ENCODE measurements around the gene CACNA1F. TPM values are rescaled to one million over a fixed set of nuclear protein-coding genes. Genes with fewer than 3 reads are reported as not detected.
"Not testable (repeated sequence)": the region's sequence is repeated elsewhere in the genome, so short reads cannot be mapped to it uniquely, and the experiment has no call there.

The CACNA1F gene
- total RNA-seq, 1 donor = 0.31 TPM

DNA sequence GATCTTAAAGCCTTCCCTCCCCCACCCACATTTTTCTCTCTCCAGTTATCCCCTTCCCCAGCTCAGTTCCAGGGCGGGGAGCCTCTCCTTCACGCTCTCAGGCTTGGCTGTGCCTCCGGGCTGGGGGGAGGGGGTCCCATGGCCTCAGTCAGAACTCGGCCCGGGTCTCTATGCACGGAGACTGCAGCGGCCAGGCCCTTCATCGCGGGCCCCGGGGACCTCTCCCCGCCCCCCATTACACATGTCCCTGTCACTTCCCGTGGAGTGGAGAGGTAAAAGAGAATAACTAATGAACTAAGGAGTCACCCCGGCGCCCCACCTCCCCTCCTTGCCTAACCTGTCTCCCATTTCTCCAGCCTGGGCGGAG, 46.1 kb downstream of the CACNA1F start:
- Histone ChIP-seq H3K4me1 (ENCODE audit: insufficient read depth, low read length) (peaks cover 11% of the 10 kb centered on the region), H3K27me3 (ENCODE audit: insufficient read depth, low read length) (no peaks in the 10 kb centered on the region), H3K4me3 (ENCODE audit: low read length) (no peak overlapping the region), H3K9me3 (ENCODE audit: low read depth, low read length) (no peaks in the 10 kb centered on the region)

DNA sequence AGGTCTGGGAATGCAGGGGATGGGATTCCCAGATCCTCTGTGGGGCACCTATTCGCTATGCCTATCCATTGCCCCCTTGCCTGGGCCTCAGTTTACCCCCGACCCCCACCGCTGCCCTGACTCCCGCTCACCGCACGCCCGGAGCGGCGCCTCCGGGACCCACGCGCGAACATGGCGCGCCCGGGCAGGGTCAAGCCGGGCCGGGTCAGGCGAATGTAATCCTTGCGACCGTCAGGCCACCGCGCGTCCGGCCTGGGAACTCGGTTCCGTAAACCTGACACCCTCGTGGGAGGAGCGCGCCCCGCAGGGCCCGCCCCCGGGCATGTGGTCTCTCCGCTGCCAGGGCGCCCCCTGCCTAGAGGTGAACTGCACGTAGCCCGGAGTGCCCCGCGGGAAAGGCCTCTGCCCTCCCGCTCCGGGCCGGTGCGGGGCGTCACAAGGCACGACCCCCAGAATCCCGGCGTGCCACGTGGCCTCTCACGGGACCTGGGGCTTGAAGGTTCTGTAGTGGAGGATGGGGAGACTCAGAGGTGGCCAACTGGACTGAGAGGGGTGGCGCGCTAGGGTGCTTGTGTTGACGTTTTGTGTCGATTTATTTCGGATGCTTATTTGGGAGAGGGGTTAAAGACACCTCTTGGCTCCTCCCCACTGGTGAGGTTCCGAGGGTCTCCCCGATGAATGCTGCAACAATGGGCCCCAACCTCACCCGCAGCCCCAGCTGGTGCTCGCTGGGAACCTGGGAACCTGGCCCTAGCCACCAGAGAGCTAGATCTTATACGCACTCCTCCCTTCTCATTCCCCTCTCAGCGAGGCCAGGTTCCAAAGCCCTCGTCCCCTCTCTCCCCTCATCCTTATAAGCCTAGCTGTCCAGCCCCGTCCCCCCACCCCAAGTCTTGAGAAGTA, 46.8 kb downstream of the CACNA1F start, which contains the start of gene PRICKLE3:
PRICKLE3 (minus strand) TSS at position 249 of the 903 bp plus-strand sequence; CDS start at position 173, 76 bp downstream.
- Histone ChIP-seq H3K27me3 (ENCODE audit: insufficient read depth, low read length) (no peaks in the 10 kb centered on the region), H3K4me1 (ENCODE audit: insufficient read depth, low read length) (peaks cover 11% of the 10 kb centered on the region), H3K9me3 (ENCODE audit: low read depth, low read length) (no peaks in the 10 kb centered on the region), H3K4me3 (ENCODE audit: low read length) (peak within 1 kb of the TSS; percentile 52)

DNA sequence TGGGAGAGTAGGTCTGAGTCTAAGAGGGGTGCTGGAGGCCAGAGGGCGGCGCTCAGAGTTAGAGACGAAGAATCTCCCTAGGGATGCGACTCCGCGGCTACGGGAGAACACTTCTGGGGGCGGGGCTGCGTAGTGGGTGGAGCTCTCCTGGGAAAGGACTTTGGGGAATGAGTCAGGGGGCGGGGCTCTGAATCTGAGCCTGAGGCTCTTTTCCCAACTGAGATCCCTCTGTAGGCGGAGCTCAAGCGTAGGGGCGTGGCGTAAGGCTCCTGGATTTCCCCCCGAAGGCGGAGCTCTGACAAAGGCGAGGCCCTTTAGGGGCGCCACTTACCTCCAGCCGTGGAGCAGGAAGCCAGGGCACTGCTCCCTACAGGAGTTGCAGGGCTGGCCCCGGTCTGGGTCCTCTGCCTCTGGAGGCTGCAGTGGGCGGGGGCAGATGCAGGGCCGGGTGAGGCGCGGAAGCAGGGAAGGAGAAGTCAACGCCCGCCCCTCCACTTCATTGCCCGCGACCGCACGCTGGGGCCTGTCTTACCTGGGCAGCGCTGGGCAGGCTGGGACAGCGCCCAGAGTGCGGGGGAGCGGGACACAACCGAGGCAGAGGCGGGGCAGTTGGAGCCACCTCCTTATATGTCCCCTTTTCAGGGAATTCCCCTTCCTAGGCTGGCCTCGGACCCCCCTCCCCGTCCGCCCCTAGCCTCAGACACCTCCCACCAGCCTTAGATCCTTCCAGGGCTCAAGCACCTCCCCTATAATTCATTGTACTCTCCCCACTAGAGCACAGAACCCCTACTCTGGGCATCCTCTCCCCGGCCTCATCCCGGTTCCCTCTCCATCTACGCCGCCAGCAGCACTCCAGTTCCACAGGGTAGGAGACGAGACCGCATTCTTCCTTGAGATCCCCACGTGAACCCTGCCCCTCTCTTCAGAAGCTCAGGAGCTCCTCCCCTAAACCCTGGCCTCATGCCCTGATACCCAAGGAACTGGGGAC, 48.6 kb downstream of the CACNA1F start:
- no peaks in the 10 kb centered on the region for H3K9me3 ChIP-seq (ENCODE audit: low read depth, low read length)
- peak overlapping the region; percentile 20 for H3K4me3 ChIP-seq (ENCODE audit: low read length)
- peaks cover 11% of the 10 kb centered on the region for H3K4me1 ChIP-seq (ENCODE audit: insufficient read depth, low read length)
- no peaks in the 10 kb centered on the region for H3K27me3 ChIP-seq (ENCODE audit: insufficient read depth, low read length)

DNA sequence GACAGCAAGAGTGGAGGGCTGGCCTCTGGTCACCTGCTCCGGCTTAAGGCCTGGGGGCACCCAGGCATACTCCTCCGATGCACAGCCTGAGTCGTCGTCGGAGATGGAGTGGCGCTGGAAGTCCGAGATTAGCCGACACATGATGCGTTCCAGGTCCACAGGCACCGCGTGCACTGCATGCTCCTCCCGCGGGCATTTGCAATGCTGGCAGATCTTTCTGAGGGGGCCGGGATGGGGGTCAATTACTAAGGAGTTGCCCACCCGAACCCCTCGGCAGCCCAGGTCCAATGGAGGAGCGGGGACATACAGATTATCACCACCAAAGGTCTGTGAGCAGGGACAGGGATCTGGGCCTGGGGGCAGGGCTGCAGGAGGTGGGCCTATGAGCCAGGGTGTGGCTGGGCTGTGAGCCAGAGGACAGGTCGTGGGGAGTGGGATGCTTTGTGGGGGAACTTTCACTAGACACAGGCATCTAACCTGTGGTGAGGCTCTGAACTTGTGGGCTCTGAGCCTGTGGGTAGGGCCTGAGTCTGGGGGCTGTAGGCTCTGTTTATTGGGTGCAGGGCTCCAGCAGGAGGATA, 49.3 kb downstream of the CACNA1F start:
- peaks cover 11% of the 10 kb centered on the region for H3K4me1 ChIP-seq (ENCODE audit: insufficient read depth, low read length)
- H3K4me3 ChIP-seq (ENCODE audit: low read length) = no peak overlapping the region
- no peaks in the 10 kb centered on the region for H3K9me3 ChIP-seq (ENCODE audit: low read depth, low read length)
- H3K27me3 ChIP-seq (ENCODE audit: insufficient read depth, low read length) = no peaks in the 10 kb centered on the region

DNA sequence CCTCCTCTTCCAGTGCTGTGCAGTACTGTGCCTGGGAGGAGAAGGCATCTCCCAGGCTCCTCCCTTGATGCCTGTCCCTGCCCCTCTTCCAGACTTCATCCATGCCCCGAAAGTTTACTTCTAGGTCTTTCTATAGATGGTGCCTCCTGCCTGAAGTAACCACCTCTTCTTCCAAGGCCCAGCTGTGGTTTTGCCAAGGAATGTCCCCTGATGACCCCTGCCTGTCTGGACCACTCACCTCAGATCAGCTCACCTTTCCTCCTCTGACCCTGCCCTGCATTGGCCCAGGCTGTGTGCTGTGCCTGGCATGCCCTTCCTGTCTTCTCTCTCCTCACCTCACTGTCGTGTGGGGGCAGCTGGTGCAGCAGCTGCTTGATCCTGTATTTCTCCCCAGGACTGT, 53.8 kb downstream of the CACNA1F start:
- no peaks in the 10 kb centered on the region for H3K27me3 ChIP-seq (ENCODE audit: insufficient read depth, low read length)

DNA sequence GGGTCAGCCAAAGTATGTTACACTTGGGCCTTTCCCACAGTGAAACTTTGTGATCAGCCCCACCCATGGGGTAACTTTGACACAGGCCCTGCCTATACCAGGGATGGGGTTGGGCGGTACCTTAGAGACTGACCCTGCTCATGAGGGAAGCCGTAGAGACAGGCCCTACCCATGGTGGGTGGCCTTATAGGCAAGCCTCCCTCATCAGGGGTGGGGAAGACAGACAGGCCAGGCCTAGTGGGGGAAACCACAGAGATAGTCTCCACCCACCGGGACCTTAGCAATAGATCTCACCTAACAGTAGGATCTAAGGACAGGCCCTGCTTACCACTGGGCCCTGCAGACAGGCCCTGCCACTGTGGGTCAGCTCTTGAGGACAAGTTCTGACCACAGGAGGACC, 54.6 kb downstream of the CACNA1F start:
- no peak overlapping the region for H3K4me3 ChIP-seq (ENCODE audit: low read length)
- H3K27me3 ChIP-seq (ENCODE audit: insufficient read depth, low read length) = no peaks in the 10 kb centered on the region
- peaks cover 29% of the 10 kb centered on the region for H3K4me1 ChIP-seq (ENCODE audit: insufficient read depth, low read length)
- H3K9me3 ChIP-seq (ENCODE audit: low read depth, low read length) = no peaks in the 10 kb centered on the region

More for the DNA sequence above, 53.8 kb downstream of the CACNA1F start:
- peaks cover 21% of the 10 kb centered on the region for H3K4me1 ChIP-seq (ENCODE audit: insufficient read depth, low read length)
- no peaks in the 10 kb centered on the region for H3K9me3 ChIP-seq (ENCODE audit: low read depth, low read length)
- no peak overlapping the region for H3K4me3 ChIP-seq (ENCODE audit: low read length)

DNA sequence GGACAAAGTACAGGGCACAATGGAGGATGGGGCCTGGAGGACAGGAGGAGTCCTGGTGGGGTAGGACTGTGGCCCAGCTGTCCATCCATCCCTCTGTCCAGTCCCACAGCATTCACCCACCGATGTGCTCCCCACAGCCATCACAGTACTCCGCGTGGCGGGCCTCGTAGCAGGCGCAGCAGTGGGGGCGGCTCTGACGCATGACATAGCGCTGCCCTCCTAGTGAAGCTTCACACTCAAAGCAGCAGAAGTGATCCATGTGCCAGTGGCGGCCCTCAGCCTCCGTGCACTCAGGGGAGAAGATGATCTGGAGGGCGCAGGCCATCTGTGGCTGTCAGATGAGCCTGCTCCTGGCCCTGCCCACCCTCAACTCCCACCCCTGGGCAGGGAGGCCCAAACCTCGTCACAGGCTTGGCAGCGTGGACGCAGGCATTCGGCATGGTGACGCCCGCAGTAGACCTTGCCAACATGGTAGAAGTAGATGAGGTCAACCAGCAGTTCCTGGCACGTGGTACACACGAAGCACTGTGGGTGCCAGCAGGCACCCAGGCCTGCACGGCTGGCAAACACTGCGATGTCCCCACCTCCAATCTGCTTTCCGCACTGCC, 55.2 kb downstream of the CACNA1F start:
- Histone ChIP-seq H3K27me3 (ENCODE audit: insufficient read depth, low read length) (no peaks in the 10 kb centered on the region), H3K9me3 (ENCODE audit: low read depth, low read length) (no peaks in the 10 kb centered on the region), H3K4me1 (ENCODE audit: insufficient read depth, low read length) (peaks cover 35% of the 10 kb centered on the region), H3K4me3 (ENCODE audit: low read length) (no peak overlapping the region)

DNA sequence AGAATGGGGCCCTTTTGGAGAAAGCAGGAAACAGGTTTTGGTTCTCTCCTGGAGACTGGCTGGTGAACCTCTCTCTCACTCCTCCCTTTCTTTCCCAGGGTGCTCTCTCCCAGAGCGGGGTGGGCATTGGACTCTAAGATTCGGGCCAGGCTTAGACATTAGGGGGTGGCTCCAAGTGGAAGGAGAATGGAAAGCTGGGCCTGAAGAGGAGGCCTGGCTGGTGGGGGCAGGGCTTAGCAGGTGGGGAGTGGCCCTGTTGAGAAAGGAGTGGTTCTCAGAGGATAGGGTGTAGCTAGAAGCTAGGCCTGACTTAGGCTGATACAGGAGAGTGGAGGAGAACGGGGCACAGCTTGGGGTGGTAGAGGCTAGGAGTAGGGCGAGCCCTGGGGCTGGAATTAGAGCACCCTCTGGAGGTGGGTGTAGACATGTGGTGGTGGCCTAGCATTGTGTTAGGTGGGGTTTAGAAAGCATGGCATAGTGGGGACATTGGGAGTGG, 55.8 kb downstream of the CACNA1F start:
- H3K4me3 ChIP-seq (ENCODE audit: low read length) = no peak overlapping the region
- peaks cover 37% of the 10 kb centered on the region for H3K4me1 ChIP-seq (ENCODE audit: insufficient read depth, low read length)
- H3K9me3 ChIP-seq (ENCODE audit: low read depth, low read length) = no peaks in the 10 kb centered on the region
- H3K27me3 ChIP-seq (ENCODE audit: insufficient read depth, low read length) = no peaks in the 10 kb centered on the region

DNA sequence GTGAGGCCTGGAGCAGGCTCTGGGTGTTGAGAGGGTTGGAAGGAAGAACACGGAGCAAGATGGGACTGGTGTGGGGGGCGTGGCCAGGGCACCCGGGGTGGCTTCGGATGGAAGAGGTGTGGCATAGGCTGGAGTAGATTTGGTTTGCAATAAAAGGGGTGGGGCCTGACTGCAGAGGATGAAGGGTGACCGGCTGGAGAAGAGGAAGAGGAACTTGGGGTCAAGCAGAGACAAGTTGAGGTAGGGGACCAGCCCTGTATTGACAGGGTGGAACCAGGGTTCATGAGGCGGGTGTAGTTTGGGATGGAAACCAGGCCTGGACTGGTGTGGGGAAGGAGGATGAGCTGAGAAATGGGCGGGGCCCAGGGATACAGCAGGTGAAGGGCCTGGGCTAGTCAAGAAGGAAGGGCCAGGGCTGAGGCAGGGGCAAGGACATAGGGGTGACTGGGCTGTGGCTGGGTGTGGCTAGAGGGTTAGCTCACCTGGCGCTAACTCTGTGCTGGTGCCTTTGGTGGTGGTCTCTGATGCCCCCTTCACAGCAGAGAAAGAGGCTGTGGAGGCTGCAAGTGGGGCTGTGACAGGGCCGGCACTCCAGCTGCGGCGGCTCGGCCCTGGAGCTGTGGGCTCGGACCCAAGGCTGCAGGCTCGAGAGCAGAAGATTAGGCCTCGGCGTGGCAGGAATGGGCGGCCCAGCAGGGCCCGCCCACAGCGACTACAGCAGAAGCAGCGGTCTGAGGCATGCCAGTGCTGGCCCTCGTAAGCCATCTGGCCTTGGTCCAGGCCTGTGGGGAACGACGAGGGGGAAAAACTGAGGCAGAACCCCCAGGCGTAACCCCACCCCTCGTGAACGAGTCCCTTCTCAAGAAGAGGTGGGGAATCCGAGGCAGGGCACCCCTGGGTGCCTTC, 56.5 kb downstream of the CACNA1F start:
- Histone ChIP-seq H3K4me1 (ENCODE audit: insufficient read depth, low read length) (peaks cover 37% of the 10 kb centered on the region), H3K4me3 (ENCODE audit: low read length) (no peak overlapping the region)

DNA sequence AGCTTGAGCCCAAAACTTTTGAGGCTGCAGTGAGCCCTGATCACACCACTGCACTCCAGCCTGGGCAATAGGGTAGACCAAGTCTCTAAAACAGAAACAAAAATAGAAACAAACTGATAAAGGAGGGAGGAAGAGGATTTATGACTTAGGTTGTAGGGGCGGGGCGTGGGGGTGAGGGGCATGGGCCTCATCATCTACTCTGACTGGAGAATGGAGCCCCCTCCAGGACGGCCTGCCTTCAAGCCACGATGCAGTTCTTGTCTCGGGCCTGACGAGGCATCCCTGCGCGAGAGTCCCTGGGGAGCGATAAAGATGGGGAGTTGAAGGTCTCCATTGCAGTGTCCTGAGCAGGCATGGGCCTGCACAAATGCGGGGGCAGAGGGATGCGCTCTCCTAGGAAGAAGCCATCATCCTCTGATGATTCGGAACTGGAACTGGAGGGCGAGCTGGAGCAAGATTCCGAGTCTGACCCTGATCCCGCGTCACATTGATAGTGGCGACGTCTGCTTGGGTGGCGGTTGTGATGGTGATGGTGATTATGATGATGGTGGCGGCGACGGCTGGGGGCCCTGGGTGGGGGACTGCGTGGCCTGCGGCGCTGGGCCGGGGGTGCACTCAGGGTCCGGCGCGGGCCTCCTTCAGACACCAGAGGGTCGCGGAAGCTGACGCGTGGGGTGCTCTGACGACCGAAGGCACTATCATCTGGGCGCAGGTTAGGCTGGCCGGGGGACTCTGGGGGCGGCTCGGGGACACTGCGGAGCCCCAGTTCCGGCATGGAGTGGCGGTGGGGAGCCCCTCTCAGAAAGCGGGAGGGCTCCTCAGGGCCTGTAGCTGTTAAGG, 57.5 kb downstream of the CACNA1F start:
- Histone ChIP-seq H3K4me1 (ENCODE audit: insufficient read depth, low read length) (peaks cover 40% of the 10 kb centered on the region), H3K9me3 (ENCODE audit: low read depth, low read length) (no peaks in the 10 kb centered on the region), H3K27me3 (ENCODE audit: insufficient read depth, low read length) (no peaks in the 10 kb centered on the region), H3K4me3 (ENCODE audit: low read length) (no peak overlapping the region)

More for the DNA sequence above, 56.5 kb downstream of the CACNA1F start:
- H3K9me3 ChIP-seq (ENCODE audit: low read depth, low read length) = no peaks in the 10 kb centered on the region
- H3K27me3 ChIP-seq (ENCODE audit: insufficient read depth, low read length) = no peaks in the 10 kb centered on the region

DNA sequence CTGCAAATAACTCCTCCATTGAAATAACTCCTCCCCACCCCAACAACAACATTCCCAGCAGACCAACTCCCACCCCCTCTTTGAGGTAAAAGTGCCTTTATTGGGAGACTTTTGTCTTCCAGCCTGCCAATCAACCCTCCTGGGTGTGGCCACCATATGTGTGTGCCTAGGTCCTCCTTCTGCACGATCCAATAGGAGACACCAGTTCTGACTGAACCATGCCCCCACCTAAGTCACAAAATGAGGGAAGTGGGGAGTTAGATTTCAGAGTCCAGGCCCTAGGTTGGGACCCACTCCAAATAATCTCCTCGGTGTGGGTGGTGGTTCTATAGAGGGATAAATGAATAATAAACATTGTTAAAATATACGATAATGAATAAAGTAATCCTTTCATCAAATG, 58.4 kb downstream of the CACNA1F start:
- Histone ChIP-seq H3K4me3 (ENCODE audit: low read length) (no peak overlapping the region), H3K4me1 (ENCODE audit: insufficient read depth, low read length) (peaks cover 49% of the 10 kb centered on the region), H3K9me3 (ENCODE audit: low read depth, low read length) (no peaks in the 10 kb centered on the region), H3K27me3 (ENCODE audit: insufficient read depth, low read length) (no peaks in the 10 kb centered on the region)

DNA sequence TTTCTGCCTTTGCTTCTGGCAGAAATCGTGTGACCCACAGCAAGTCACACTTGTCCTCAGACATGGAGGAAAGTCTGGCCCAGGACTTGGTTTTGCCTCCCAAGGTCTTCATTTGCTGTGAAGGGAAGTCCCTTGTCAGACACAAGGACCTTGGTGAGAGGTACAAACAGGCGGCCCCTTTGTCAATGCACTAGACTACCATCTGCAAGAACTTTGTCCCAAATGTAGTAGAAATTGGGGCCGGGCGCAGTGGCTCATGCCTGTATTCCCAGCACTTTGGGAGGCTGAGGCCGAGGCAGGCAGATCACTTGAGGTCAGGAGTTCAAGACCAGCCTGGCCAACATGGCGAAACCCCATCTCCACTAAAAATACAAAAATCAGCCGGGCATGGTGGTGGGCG, 59.6 kb downstream of the CACNA1F start:
- H3K4me1 ChIP-seq (ENCODE audit: insufficient read depth, low read length) = peaks cover 58% of the 10 kb centered on the region
- not testable (repeated sequence) for H3K9me3 ChIP-seq (ENCODE audit: low read depth, low read length); H3K27me3 ChIP-seq (ENCODE audit: insufficient read depth, low read length); H3K4me3 ChIP-seq (ENCODE audit: low read length)

DNA sequence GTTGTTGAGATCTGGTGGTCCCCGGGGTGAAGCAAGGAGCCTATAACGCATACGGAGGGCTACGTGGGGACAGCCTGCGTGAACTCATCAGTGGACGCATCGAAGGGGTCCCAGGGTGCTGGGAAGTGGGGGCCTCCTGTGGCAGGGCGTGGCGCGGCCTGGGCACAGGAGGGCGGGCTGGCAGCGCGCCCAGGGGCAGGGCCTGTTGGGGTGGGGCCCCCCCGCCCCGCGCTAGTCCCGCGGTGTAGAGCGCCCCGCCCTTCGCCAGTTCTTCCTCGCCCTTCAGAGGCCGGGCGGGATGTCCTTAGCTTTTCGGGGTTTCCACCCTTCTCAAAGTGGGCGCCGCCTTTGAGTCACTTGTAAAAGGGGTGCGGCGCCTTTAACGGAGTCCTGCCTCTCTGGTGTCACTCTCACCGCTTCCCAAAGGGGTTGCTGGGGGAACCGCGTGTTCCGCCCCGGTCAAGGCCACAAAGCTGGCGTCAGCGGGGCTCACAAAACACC, 60.8 kb downstream of the CACNA1F start:
- H3K27me3 ChIP-seq (ENCODE audit: insufficient read depth, low read length) = no peaks in the 10 kb centered on the region
- peak overlapping the region; percentile 62 for H3K4me3 ChIP-seq (ENCODE audit: low read length)
- H3K9me3 ChIP-seq (ENCODE audit: low read depth, low read length) = no peaks in the 10 kb centered on the region
- peaks cover 66% of the 10 kb centered on the region for H3K4me1 ChIP-seq (ENCODE audit: insufficient read depth, low read length)

Data from mononuclear cell (primary cell).